Body of pancreas (tissue), 4 donors: Measurements from ENCODE around the gene ENHO. TPM values are rescaled to one million over a fixed set of nuclear protein-coding genes. Genes with fewer than 3 reads are reported as not detected.

Source experiments
- ATAC-seq: fragments of 150-250 bp; one replicate; pipeline ENCODE4 v1.9.1; 2016
- DNase-seq, 4 donors: peaks; one replicate each; pipeline ENCODE4 v3.0.0-alpha.2; 2019
- H3K27ac ChIP-seq, 4 donors: fragments of 200-600 bp; sonication (generic); 1 replicate in 3 of 4; 2 replicates in 1 of 4; pipeline versions ENCODE4 v1.5.1 to v1.6.1; 2016 to 2019; ENCODE audit warnings: mild to moderate bottlenecking in 1 of 4, mixed read lengths in 1 of 4, moderate library complexity in 1 of 4
- H3K27me3 ChIP-seq, 2 donors: fragments of 200-600 bp; sonication (generic); one replicate each; pipeline ENCODE4 v1.6.0; 2016; ENCODE audit warnings: mild to moderate bottlenecking in 1 of 2
- H3K36me3 ChIP-seq, 2 donors: fragments of 200-600 bp; sonication (generic); replicated peaks in 1 of 2; 2 replicates each; pipeline ENCODE4 v1.5.1; 2016; ENCODE audit warnings: low read depth in 2 of 2; ENCODE audit not compliant: insufficient read depth in 1 of 2
- H3K4me1 ChIP-seq: fragments of 200-600 bp; sonication (generic); one replicate; pipeline ENCODE4 v1.6.0; 2016
- H3K4me3 ChIP-seq, 2 donors: fragments of 200-600 bp; sonication (generic); 1 replicate in 1 of 2; 2 replicates in 1 of 2; pipeline ENCODE4 v1.5.1; 2016 to 2019
- H3K9me3 ChIP-seq, 3 donors: fragments of 200-600 bp; sonication (generic); 1 replicate in 2 of 3; 2 replicates in 1 of 3; pipeline ENCODE4 v1.5.1; 2016
- POLR2A ChIP-seq, 3 donors: fragments of 450-650 bp; IDR thresholded peaks; one replicate each; pipeline ENCODE4 v1.6.1; 2016; ENCODE audit warnings: antibody characterized with exemption in 3 of 3, mild to moderate bottlenecking in 2 of 3
- WGBS, 2 donors: methylation state at CpG; one replicate each; pipeline ENCODE4 v1.1.5; 2017; 5-methylcytosine and 5-hydroxymethylcytosine counted together
- intact Hi-C: fragments of 100-400 bp; cut with DNase I; formaldehyde crosslinking; loops from one replicate; pipeline ENCODE4 v1.15.1; 2023
- total RNA-seq, 2 donors: library from RNA; depleted of rRNA; stranded (reverse); fragments of >200 nt; gene quantifications; one replicate each; pipeline ENCODE4 v1.1.0, GENCODE V29; 2016
- TF ChIP-seq, protein P1 (sequence below), 7 experiments: fragments of 450-650 bp in 4 of 7; fragments of 200-600 bp in 3 of 7; sonication (generic) in 3 of 7; IDR thresholded peaks; one replicate each; pipeline ENCODE4 v1.5.1; 2016 to 2019; ENCODE audit warnings: antibody characterized with exemption in 7 of 7

ENHO gene
- total RNA-seq, 2 donors from 2014 or later: 2.9 TPM; not detected in 1

DNA sequence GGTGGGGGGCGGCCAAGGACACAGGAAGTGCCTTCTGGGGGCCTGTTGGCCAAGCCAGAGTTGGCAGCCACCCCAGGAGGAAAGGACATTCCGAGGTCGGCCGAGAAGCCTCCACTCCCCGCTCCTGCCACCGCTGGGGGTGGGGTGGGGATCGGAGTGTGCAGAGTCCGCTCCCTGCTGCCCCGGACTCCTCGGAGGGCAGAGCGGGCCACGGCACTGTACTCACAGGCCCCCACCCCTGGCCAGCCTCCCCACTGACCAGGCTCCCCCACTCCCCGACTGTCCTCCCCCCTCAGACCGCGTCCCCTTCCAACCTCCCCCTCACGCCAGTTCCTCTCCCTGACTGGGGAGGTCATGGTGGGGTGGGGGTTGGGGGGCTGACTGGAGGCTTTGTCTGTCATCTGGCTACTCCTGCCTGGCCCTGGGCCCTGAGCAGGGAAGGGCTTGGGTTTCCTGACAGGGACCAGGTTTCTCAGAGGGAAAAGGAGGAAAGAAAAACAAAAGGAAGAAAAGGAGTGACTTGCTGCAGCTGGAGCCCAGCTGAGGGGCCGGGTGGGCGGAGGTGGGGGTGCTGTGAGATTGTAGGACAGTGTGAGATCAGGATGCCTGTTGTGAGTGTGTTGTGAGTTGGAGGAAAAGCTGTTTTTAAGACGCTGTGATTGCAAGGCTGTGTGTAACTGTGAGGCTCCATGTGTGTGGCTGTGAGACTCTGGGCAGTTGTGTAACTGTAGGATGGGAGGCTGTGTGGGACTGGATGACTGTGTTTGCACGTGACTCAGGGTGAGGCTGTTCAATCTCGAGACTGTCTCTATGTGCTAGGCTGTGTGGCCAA, 37.0 kb upstream of the ENHO start:
- DNase-seq (peak in 3 of 4 donors; percentile 17 to 44 (median 40)), ATAC-seq (peak; percentile 54)
- WGBS, 2 donors: 20 to 25% methylated on average over 14 to 20 of the region's 21 CpGs
- Histone ChIP-seq H3K4me1 (peaks cover 11% of the 10 kb centered on the region), H3K9me3 (no peaks in the 10 kb centered on the region), H3K4me3 (no peak overlapping the region), H3K36me3 (no peaks in the 10 kb centered on the region), H3K27ac (no peak overlapping the region), H3K27me3 (no peaks in the 10 kb centered on the region)
- intact Hi-C loops: no loop called here
- no peak for TF ChIP-seq POLR2A (IDR thresholded peaks at IDR 0.05)
- TF ChIP-seq, protein P1, sequence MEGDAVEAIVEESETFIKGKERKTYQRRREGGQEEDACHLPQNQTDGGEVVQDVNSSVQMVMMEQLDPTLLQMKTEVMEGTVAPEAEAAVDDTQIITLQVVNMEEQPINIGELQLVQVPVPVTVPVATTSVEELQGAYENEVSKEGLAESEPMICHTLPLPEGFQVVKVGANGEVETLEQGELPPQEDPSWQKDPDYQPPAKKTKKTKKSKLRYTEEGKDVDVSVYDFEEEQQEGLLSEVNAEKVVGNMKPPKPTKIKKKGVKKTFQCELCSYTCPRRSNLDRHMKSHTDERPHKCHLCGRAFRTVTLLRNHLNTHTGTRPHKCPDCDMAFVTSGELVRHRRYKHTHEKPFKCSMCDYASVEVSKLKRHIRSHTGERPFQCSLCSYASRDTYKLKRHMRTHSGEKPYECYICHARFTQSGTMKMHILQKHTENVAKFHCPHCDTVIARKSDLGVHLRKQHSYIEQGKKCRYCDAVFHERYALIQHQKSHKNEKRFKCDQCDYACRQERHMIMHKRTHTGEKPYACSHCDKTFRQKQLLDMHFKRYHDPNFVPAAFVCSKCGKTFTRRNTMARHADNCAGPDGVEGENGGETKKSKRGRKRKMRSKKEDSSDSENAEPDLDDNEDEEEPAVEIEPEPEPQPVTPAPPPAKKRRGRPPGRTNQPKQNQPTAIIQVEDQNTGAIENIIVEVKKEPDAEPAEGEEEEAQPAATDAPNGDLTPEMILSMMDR (IDR thresholded peaks at IDR 0.05): no peak

DNA sequence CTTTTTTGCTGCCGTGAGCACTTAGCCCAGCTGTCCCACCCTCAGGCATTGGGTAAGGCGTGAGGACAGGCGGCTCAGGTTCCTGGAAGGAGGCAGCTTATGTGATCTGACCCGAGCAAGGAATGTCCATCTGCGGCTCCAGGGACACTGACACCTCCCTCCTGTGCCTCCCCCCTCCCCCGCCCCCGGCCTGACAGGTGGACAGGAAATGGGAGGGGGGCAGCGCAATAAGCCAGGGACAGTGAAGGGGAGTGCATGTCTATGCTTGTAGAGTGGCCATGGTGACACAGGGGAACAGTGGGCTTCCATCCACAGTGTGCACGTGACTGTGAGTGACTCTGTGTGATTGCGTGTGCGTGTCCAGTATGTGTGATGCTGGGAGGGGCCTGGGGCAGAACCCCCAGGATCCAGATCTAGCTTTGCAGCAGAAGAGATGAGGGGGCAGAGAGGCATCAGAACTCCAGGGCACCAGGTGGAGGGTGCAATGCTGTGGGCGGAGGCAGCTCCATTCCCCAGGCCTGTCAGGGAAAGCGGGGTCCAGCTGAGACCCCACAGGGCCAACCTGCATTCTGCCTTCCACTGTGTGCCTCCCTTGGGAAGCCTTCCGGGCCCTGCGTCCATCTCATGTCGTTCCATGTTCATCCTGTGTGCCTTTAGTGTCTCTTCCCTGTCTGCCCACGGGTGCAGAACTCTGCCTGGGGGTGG, 36.3 kb upstream of the ENHO start:
- DNase-seq (no peak), ATAC-seq (no peak)
- TF ChIP-seq, protein P1 (IDR thresholded peaks at IDR 0.05): no peak
- no peak for TF ChIP-seq POLR2A (IDR thresholded peaks at IDR 0.05)
- H3K27me3 ChIP-seq: no peaks in the 10 kb centered on the region
- 46 to 57% methylated on average over 13 to 17 of the region's 17 CpGs for WGBS, 2 donors
- no peaks in the 10 kb centered on the region for H3K9me3 ChIP-seq
- intact Hi-C loops: no loop called here
- no peak overlapping the region for H3K27ac ChIP-seq
- no peaks in the 10 kb centered on the region for H3K36me3 ChIP-seq
- H3K4me3 ChIP-seq: no peak overlapping the region
- peaks cover 11% of the 10 kb centered on the region for H3K4me1 ChIP-seq

DNA sequence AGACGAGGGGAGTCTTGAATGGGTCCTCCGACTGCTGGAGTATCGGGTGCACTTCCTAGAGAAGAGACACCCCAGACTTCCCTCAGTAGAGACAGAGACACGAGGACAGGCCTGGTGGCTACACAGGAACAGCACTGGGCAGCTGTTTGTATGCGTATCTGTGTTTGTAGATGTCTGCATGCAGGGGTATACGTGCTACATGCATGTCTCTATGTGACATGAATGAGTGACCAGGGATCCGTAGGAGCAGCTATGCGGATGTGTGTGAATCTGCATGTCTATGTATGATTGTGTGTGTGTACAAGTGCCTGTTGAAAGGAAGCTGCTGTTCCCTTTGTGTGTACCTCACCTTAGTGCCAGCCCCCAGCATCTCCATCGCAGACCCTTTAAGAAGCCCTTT, 35.6 kb upstream of the ENHO start:
- H3K9me3 ChIP-seq: no peaks in the 10 kb centered on the region
- no peaks in the 10 kb centered on the region for H3K36me3 ChIP-seq
- no peaks in the 10 kb centered on the region for H3K27me3 ChIP-seq
- DNase-seq (no peak), ATAC-seq (no peak)
- intact Hi-C loops: no loop called here
- peaks cover 11% of the 10 kb centered on the region for H3K4me1 ChIP-seq
- WGBS, 2 donors: 84 to 93% methylated on average over 3 to 9 of the region's 9 CpGs
- no peak overlapping the region for H3K27ac ChIP-seq
- no peak overlapping the region for H3K4me3 ChIP-seq
- no peak for TF ChIP-seq POLR2A (IDR thresholded peaks at IDR 0.05)
- TF ChIP-seq, protein P1 (IDR thresholded peaks at IDR 0.05): no peak

DNA sequence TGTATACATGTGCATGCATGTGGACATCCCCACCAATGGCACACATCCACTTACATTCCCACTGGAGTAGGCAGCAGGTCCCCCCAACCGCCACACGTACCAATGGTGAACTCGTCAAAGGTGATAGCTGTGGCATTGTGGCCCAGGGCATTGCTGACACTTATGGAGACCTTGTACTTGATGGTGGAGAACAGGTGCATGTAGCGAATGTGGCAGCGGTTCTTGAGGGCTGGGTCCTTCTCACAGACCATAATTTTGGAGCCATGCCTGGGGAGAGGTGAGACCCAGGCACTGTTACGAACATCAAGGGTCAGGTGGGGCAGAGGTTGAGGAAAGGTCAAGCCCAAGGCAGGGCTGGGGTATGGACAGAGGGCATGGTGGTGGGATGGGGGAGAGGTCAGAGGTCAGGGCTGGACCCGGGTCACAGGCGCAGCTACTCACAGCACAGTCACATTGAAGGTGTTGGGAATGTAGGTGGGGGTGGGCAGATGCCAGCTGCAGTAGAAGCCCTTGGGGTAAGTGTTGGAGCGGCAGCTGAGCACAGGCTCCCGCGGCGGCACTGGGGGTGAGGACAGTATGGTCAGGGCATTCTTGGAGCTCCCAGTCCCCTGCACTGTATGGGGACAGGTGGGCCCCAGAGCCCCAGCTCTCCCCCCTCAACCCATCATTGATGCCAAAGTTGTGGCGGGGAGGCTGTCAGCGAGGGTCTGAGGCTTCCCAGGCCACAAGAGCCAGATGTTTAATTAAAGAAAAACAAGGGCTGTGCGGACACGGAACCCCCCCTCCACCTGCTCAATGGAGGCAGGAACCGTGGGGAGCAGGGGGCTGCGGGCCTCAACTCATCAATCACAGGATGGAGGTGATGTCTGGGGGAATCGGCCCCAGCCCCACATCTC, 34.9 kb upstream of the ENHO start:
- peaks cover 11% of the 10 kb centered on the region for H3K4me1 ChIP-seq
- ATAC-seq (no peak), DNase-seq (no peak)
- TF ChIP-seq, protein P1 (IDR thresholded peaks at IDR 0.05): no peak
- no peak for TF ChIP-seq POLR2A (IDR thresholded peaks at IDR 0.05)
- H3K4me3 ChIP-seq: no peak overlapping the region
- intact Hi-C loops: no loop called here
- WGBS, 2 donors: 70 to 74% methylated on average over 7 to 19 of the region's 19 CpGs
- H3K9me3 ChIP-seq: no peaks in the 10 kb centered on the region
- no peak overlapping the region for H3K27ac ChIP-seq
- H3K36me3 ChIP-seq: no peaks in the 10 kb centered on the region
- no peaks in the 10 kb centered on the region for H3K27me3 ChIP-seq
